ENCODE data around the gene SCN1B.

DNA sequence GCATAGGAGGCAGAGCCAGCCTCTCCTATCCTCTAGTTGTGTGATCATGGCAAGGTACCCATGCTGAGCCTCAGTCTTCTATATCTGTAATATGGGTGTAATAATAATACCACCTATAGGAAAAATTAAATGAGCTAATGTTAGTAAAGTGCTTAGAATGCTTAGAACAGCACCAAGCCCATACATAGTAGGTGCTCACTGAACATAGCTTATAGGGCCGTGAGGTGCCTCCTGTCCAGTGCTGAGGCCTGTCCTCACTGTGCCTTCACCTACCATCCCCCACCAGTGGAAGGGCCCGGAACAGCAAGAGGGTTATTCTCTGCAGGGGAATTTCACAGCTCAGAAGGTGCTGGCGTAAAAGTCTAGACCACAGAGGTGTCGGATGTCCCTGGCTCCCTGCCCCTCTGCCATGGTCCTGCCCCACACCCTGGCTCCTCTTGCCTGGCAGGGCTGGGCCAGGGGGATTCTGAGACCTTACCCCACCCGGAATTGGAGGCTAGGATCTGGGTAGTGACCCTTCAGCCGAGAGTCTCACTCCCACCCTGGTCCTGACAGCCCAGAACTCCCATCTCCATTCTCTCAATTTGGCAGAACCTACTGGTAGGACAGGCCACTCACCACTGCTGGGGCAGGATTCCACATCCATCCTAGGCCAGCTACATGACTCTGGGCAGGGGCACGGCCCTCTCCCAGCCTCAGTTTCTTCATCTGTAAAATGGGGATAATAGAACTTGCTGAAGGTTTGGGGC is 2.2 kb upstream of the SCN1B start:
- no peak for TF ChIP-seq SP1 (IDR thresholded peaks at IDR 0.05)
- no peak for TF ChIP-seq SUZ12 (IDR thresholded peaks at IDR 0.05)
- no peak for TF ChIP-seq HDGF (IDR thresholded peaks at IDR 0.05; ENCODE audit: borderline replicate concordance)
- no peak for TF ChIP-seq TARDBP (IDR thresholded peaks at IDR 0.05)
- TF ChIP-seq, protein P1, sequence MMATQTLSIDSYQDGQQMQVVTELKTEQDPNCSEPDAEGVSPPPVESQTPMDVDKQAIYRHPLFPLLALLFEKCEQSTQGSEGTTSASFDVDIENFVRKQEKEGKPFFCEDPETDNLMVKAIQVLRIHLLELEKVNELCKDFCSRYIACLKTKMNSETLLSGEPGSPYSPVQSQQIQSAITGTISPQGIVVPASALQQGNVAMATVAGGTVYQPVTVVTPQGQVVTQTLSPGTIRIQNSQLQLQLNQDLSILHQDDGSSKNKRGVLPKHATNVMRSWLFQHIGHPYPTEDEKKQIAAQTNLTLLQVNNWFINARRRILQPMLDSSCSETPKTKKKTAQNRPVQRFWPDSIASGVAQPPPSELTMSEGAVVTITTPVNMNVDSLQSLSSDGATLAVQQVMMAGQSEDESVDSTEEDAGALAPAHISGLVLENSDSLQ (IDR thresholded peaks at IDR 0.05): no peak

All from HEK293T (cell line).